GM21619 (cell line): ENCODE data around the gene IFTAP.
"Not testable (repeated sequence)": the region's sequence is repeated elsewhere in the genome, so short reads cannot be mapped to it uniquely, and the experiment has no call there.

Experiments
- ATAC-seq: cut with Tn5 transposase; IDR thresholded peaks from one replicate; pipeline ENCODE4 v1.9.1; 2021; ENCODE audit not compliant: unreplicated experiment

Gene IFTAP

DNA sequence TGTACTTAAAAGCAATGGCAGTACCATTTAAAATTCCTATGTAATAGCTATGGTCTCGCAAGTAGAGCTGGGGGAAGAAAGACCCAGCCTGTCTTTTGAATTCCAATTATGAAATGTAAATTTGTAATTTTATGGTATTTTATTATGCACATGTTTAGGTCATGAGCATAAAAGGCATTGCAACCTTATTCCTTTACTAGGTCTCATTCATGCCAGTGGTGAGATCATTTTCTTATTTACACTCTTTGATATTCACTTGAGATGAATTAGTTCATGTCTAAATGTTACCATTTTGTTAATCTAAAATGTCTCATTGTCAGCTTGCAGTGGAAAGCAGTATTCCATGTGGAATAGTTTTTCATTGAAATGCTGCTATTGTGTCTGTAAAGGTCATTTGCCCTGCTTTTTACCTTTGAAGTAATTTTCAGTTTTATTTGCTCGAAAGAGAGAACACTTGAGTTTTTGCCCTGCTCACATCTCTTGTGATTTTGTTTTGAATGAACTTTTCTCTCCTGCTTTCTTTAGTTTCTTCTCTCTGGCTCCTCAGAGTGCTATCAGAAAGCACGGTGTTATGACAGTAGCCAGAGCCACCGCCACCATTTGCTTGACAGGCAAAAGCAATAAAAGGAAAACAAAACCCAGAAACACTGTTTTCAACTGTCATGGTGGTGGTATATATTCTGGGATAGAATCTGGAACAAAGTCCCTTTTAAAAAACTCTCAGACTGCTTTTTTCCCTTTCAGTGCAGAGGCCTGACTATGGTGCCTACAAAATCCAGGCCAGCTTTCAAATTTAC is 41.0 kb downstream of the IFTAP start:
- ATAC-seq: no peak

DNA sequence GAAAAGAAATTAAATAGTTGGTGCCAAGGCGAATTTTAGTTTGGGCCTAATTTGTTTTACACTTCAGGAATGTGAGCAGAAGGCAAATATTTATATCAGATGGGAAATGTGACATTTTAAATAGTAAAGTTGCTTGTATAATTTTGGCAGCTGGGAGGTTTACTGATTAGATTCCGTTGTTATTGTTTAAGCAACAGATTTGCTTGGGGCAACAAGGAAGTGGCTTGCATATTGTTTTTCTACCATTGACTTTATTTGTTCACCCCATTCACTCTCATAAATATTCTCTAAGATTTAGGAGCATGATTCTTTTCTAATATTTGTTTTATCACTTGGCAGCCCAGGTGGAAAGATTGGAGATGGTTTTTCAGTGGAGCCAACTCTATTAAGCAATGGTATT is 44.3 kb downstream of the IFTAP start:
- ATAC-seq: no peak

DNA sequence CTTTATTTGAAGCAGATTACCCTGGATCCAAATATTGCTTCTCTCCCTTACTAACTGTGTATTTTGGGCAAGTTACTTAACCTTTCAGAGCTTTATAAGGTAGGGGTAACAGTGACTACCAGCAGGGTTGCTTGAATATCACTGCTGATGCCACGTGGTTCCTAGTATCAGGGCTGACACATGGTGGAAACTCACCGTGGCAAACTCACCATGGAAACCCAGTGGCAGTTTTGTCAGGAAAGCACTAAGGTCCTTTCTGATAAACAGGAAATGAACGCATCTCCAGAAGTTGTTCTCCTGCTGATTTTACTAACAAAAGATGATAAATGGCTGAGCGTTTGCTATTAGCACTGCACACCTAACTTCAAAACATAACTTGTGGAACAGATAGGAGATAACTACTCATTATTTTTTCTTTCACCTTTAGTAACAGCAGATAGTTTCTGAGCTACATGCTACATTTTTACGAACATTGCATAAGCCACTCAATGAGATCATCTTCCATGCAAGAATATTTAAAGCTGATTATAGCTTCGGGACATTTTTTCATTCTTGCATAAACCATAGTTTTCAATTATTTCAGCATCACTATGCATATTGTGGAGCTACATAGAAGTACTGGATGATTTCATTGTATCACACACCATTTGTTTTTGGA is 63.4 kb downstream of the IFTAP start:
- ATAC-seq: no peak

DNA sequence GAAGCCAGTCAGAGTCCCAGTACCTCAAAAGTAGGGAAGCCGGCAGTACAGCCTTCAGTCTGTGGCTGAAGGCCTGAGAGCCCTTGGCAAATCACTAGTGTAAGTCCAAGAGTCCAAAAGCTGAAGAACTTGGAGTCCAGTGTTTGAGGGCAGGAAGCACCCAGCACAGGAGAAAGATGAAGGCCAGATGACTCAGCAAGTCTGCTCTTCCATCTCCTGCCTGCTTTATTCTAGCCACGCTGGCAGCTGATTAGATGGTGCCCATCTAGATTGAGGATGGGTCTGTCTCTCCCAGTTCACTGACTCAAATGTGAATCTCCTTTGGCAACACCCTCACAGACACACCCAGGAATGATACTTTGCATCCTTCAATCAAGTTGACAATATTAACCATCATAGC is 67.1 kb downstream of the IFTAP start:
- ATAC-seq: not testable (repeated sequence)

DNA sequence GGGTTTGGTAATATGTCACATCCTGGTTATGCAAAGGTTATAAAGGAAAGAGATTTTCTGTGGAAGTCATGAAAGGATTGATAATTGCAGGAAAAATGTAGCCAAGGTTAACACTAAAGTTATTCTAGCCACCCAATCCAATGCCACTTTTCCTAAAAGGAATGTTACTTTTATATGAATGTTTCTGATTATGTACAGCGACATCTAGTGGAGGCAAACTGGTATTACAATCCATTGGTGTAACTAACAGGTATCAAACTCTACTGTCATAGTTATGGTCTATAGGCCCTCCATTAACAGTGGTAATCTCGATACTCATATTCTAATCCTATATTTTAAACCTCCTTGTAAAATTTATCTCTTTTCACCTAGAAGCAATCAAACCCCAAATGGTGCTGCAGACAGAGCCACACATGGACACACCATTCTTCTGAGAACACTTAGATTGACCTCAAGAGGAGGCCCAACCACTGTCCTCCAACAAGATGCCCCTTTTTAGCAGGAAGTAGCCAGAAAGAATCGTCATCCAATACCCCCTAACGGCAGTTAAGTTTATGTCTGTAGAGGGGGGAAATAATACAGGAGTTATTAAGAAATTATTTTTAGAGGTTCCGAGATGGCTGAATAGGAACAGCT is 78.6 kb downstream of the IFTAP start:
- no peak for ATAC-seq

DNA sequence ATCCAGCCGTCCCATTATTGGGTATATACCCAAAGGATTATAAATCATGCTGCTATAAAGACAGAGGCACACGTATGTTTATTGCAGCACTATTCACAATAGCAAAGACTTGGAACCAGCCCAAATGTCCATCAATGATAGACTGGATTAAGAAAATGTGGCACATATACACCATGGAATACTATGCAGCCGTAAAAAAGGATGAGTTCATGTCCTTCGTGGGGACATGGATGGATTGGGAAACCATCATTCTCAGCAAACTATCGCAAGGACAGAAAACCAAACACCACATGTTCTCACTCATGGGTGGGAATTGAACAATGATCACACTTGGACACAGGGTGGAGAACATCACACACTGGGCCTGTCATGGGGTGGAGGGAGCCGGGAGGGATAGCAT is 85.2 kb downstream of the IFTAP start:
- ATAC-seq: not testable (repeated sequence)

DNA sequence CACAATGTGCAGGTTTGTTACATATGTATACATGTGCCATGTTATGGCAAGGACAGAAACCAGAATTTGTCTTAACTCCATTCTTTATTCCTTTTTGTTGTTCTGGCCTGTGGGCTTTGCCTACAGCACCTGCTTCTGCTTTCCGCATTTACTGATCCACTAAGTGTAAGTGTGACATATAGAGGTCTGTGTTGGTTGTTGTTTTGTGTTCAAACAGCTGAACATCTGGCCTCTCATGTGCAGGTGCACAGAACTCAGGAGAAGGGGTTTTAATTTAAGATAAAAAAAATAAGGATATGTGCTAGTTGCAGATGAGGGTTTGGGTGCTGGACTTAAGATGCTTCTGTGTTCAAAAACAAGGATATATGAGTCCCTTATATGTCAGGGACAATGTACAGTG is 89.5 kb downstream of the IFTAP start:
- ATAC-seq: no peak

DNA sequence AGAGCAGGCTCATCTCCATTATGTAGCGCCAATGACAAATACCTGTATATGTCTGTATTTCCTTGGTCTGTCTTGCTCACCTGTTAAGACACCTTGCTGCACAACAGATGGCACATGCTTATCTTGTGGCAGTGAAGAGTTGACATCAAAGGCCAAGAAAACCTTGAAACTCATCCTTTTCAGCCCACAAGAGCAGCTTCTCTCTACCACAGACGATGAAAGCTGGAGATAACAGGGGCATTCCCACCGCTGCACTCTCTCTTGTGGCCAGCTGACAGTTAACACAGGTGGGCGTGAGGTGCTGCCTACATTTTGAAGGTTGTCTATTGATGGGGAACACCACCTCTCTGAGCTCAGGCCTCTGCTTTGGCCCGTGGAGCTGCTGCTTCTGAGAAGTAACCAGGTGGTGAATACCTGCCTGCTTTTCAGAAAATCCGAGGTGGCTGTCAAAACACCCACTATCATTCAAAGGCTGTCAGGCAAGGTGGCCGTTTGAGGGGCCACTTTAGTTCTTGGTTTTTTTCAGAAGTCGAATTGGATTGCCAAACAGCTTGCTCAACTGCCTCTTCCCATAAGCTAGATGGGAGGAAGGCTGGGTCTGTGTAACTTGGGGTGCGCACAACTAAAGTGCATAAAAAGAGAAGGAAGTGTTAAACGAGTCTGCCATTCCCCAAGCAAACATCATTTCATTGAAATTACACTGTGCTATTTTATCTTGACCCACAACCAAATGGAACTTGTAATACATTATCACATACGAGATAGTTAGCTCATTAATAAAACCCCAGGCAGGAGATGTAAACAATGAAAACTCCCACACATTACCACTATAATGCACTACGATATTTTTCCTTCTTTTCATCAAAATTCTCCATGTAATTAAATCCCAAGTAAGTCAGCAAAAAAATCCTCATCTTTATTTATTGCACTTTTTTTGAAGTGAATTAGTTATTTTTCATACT is 90.8 kb downstream of the IFTAP start:
- ATAC-seq: no peak

DNA sequence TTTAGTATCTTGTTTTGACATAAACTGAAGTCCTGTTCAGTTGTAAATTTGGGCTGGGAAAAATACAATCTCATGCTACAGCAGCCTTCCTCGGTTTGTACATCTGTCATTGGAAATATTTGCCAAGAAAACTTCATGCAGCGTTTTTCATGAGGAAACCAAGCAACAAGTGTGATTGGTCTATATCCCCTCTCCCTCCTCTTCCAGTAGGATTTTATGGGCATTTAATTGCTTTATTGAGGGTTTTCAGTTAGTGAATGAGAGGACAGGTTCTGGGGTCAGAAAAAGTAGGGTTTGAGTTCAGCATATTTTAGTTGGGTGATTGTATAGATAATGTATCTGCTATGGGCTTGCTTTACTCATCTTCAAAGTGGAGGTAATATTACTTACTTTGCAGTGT is 93.8 kb downstream of the IFTAP start:
- no peak for ATAC-seq

DNA sequence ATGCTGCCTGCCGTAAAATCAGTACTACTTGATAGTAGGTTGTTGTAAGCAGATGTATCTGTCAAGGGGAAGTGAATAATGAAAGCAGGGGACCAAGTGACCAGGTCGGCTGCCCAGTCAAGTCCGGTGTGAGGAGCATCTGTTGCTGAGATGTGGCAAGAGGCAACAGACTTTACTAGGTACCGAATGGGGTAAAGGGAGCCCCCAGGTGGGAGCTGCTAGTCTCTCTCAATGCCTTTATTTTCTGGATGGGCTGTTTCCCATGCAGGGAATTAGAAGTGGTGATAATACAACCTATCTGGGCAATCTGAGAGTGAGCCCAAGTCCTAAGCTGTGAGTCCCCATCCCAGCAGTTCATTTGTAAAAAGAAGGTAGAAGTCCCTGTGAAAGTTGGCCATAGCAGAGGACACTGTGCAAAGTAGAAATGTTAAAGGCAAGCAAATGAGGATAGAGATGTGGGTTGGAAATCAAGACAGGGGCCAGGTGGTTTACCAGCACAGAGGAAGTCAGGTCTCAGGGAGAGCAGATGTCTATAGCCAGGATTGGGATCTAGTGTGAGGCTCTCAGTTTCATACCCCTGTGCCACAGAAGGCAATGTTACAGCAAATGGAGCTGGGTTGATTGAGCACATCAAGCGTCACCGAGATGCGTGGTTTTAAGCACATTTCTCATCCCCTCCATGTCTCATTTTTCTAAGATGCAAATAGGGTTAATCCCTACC is 94.4 kb downstream of the IFTAP start:
- ATAC-seq: no peak

DNA sequence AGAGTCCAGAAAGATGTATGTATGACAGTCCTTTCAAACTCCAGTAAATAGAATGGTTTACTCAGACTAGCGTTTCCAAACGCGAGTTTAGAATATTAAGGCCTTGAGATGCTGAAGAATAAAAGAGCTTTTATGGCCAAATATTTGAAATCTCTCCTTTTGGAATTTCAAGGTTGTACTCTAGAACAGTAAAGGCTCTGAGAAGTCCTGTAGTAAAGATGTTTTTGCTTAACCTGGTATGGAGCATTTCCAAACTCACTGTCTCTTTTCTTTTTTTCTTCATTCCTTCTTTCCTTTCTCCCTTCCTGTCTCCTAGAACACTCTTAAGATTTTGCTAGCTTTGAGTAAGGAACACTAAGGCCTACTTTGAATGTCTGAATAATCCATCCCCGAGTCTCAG is 95.1 kb downstream of the IFTAP start:
- no peak for ATAC-seq

DNA sequence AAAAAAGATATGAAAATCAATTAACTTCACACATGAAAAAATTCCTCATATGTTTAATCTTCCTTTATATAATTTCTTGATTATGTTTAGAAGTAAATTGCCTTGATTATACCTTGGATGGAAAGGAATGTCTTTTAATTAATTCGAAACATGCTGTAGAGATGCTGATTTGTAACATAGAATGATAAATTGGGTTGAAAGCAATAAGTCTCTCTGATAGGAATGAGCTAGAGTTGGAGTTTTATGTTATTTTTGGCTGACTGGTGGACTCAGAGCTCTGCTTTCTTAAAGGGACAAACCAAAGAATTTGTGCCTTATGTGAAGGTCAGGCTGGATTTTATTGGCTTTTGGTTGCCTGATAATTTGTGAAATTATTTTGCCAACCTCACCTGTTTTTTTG is 98.4 kb downstream of the IFTAP start:
- ATAC-seq: no peak

DNA sequence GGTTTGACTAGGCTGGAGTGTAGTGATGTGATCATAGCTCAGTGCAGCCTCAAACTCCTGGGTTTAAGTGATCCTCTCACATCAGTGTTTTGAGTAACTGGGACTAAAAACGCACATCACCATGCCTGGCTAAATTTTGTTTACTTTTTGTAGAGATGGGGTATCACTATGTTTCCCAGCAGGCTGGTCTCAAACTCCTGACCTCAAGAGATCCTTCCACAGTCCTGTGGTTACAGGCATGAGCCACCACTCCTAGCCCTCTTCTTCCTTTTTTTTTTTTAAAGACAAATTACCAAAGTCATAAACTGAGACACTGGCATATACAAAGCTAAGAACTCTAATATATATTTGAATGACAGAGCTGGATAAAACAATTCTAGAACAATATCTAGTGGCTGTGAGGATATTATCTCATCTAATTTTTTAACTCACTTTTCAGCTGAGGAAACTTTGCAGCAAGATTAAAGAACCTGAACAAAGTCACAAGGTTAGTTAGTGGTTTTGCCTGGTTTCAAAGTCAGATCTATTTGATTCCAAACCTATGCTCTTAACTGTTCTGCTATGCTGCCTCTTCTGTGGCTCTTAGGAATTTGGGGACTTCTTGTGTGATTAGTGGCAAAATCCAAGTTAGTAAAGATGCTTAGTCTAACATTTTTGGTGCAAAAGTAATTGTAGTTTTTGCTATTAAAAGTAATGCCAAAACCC is 99.0 kb downstream of the IFTAP start:
- ATAC-seq: no peak

DNA sequence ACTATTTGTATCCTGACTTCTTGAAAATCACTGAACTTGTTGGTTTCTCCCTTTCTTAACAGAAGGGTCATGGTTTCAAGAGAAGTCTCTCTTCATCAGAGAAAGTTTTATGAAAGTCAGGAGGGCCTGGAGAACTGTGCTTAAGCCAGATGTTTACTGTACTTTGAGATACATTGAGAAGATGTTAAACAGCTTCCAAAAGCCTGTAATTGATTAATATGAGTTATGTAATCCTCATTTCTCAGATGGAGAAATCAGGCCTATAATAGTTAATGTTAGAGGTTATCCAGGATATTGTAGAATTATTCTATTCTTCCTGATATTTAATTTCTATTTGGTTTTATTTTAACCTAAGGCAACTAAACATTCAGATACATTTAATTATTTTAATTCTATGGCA is 100.8 kb downstream of the IFTAP start:
- ATAC-seq: no peak

DNA sequence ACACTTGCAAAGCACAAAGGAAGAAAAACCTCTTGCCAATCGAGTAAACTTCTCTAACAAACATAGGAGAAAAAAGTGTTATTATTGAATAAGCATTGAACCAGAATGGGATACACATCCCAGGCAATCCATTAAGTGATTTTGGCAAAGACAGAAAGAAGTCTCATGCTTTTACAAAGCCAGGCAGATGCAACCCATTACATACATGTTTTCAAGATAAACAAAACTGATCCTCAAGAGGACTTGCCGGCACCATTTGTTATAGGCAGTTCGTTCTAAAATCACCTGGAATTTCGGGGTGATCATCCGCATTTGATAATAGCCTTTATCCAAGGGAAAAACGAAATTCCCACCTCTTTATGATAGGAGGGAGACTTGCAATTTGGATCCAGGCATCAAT is 101.3 kb downstream of the IFTAP start:
- ATAC-seq: no peak

DNA sequence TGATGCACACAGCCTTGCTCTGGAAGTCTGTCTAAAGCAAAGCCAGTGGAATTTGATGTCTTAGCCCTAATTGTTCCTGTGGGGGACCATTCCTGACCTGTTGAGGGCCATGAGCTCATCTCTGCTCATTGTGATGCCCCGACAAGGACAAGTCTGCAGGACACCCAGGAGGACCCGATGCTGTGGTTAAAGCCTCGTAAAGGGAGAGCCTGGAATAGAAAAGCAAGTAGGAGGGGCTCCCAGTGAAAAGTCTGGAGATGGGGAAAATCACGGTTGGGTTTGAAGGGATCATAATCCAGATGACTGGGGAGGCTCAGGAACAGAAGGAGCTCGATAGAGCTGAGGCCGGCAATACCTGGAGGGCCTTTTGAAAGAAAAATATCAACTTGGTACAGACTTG is 102.2 kb downstream of the IFTAP start:
- ATAC-seq: no peak

DNA sequence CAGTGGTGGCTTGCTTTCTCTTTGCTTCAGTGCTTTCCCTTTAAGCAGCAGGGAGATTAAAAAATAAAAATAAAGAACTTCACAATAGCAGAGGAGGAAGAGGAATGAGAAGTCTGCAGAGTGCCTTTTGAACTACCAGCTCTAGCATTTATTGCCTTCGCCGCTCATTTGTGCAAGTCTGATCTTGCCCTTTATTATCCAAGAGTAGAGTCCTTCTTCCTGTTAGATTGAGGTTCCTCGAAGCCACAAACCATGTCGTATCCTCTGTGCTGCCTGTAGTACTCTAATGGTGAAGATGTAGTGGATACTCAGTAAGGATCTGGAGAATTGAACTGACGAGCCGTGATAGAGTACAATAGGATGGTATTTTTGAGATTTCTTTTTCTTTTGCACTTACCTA is 105.0 kb downstream of the IFTAP start:
- ATAC-seq: no peak

DNA sequence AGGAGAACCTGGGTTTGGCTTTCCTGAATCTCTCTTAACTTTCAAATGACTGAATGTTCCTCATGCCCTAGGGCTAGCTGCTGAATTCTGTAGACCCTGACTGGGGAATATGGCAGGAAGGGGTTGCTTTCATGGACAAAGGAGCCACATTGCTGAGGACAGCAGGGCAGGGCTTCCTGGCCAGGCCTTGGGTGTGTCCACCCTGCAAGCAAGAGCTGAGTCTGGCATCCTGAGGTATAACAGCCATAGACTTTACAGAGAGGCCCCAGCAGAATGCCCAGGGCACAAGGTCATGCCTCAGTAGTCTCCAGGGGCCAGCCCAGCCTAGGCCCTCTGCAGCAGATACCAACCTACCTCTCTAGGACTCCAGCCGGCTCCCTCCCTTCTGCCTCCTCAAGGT is 105.9 kb downstream of the IFTAP start:
- no peak for ATAC-seq

DNA sequence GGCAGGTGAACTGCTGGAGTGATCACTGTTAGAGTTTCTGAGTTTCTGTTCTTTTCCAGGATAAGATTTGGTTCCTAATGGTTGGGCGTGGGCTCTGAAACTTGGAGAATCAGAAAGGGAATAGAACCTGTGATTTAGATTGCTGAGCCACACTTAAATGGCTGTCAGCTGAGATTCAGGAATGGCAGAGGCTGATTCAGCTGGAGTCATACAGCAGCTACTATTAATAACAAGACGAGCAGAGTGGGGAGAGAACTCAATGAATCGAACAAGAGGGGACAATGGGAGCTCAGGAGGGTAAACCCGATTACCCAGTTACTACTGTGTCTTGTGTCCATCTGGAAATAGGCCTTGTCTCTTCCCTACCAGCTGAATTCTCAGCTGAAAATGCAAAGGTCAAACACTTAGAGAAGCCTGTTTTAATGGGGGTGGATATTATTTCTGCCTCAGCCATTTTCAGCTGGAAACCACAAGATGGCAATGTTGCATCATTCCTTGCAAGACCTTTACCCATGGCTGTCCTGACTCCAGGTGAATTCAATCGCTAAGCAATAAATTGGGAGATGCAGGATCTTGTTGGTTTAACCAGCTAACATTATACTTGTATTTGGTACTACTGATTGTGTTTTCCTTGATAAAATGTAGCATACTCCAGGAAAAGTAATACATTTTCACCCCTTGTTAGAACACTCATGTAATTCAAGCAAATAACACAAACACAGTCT is 108.2 kb downstream of the IFTAP start:
- peak; percentile 87 for ATAC-seq
